ENCODE data around the gene AP3S1. TPM values are rescaled to one million over a fixed set of nuclear protein-coding genes. Genes with fewer than 3 reads are reported as not detected.

Gene AP3S1
- total RNA-seq, 1 experiment from 2014 or later, result 195 TPM

DNA sequence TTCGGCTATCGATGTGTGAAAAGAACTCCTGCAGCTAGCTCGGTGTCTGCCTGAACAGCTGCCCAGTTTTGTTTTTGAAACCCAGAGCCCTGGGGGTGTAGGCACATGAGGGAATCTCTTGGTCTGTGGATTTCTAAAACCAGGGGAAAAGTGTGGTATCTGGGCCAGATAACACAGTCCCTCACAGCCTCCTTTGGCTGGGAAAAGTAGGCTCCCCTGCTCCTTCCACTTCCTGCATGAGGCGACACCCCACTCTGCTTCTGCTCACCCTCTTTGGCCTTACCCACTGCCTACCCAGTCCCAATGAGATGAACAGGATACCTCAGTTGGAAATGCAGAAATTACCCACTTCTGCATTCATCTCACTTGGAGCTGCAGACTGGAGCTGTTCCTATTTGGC, 15.8 kb upstream of the AP3S1 start:
- DNase-seq (ENCODE audit: low spot score), result no peak

DNA sequence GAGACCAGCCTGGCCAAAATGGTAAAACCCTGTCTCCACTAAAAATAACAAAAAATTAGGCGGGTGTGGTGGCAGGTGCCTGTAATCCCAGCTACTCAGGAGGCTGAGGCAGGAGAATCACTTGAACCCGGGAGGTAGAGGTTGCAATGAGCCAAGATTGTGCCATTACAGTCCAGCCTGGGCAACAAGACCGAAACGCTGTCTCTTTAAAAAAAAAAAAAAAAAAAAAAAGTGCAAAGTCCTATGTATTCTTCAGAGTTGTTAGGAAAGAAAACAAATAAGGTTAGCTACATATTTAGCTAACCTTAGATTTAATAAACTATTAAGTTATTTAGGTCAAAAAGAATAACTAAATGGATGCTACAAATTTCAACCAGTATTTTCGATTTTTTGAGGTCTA, 11.8 kb upstream of the AP3S1 start:
- no peak for DNase-seq (ENCODE audit: low spot score)

DNA sequence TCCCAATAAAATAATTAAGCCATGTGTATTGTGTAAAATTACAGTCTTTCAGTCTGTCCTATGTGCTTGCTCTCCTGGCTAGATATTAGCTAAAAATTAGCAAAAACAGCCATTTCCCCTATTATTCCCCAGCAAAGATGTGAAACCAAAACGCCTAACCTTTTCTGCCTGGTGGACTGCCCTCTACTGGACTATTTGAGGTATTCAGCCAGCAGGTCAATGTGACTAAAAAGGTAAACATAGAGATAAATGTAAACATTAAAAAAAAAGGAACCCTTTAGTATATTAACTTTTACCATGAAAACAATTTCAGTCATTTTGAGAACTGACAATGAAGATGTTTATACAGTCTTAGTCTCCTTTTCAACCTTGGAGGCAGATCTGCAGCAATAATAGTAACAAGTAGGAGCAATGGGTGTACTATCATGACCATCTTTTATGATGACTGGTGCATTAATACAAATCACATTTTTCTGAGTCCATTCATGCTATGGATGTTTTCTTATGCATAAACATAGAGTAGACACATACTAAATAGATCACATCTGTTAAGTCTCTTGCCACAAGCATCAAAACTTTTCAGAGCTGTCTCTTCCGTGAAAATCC, 10.5 kb upstream of the AP3S1 start:
- DNase-seq (ENCODE audit: low spot score), result peak; percentile 52

DNA sequence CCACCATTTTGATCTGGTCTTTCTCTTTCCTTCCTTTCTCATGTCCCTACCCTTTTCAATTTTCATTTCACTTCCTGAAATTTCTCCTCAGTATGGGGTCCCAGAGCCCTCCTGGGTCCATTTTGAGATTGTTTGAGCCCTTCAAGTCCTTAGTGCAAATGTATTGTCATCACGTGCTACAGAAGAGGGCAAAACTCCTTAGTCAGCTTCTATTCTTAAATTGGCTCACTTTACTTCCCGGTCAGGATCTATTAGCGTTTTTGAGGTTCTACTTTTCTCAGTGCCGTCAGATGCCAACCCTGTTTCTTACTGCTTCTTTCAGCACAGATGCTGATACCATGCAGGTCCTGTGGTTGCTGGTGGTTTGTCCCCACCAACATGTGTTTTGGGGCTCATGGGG, 6.3 kb upstream of the AP3S1 start:
- no peak for DNase-seq (ENCODE audit: low spot score)

DNA sequence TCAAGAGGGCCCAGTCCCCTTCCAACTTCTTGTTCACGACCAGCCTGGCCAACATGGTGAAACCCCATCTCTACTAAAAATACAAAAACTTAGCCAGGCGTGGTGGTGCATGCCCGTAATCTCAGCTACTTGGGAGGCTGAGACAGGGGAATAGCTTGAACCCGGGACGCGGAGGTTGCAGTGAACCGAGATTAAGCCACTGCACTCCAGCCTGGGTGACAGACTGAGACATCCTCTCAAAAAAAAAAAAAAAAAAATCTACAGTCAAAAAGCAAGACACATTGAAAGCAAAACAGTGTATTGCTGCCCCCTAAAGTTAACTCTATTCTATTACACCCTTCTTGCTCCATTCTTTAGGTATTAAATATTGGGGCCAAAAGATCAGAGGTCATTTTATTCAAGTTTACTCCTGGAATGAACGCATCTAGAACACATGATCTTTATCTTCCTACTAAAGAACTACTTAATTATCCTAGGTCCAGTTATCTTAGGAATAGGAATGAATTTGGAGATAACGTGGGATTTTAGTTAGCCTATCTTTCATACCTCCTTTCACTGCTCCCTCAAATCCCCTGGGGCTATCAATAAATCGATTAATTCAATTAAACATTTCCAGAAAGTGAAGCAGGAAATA, 2.7 kb upstream of the AP3S1 start:
- DNase-seq (ENCODE audit: low spot score), result peak; percentile 59

DNA sequence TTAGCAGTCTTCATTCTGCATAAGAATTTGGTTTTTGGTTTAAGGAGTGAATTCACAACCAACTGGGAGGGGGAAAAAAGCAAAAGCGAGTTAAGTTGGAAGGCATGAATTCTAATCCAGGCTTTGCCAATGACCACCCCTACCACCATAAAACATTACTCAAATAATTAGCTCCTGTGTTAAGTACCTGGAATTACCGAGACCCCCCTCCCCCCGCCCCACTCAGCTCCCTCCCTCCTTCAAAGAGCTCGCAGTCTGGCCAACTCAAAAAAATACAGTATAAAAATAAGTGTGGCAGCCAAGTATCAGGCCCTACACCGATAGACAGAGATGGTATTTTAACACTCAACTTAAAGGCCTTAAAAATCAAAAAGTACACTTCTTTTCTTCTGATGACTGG, 862 bp upstream of the AP3S1 start:
- no peak for DNase-seq (ENCODE audit: low spot score)

DNA sequence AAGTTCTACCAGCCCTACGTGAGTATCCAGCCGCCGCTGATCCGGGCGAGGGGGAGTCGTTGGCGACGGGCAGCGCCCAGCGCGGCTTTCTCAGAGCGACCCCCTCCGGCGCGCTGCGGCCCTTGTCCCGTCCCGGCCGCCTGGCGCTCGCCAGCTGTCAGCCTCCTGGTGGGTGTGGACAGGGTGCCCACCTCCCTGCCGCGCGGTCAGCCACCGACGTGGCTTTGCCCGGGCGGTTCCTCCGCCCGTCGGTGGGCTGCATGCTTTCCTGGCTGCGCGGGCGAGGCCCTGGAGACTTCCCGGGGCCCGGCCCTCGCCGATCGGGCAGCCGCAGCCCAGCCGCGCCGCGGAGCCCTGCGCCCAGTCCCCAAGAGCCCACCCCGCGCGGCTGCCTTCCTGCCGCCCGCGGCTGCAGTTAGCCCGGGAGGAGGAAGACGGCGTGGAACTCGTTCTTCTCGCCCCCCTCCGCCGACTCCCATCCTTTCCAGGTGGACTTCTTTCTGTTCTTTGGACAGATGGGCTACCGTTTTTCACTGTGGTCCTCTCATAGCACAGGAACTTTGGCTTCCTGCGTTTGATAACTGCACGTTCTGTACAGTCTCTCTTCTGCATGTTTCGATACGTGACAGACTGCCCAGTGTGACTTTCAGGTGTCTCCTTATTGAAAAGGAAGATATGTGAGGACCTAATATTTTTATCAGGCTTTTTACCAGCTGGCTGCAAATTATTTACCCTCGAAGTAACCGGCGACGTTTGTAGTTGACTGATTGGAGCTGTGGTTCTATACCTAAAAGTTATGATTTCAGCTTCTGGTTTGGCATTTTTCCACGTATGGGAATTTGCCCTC, 577 bp downstream of the AP3S1 start:
- peak; percentile 70 for DNase-seq (ENCODE audit: low spot score)

DNA sequence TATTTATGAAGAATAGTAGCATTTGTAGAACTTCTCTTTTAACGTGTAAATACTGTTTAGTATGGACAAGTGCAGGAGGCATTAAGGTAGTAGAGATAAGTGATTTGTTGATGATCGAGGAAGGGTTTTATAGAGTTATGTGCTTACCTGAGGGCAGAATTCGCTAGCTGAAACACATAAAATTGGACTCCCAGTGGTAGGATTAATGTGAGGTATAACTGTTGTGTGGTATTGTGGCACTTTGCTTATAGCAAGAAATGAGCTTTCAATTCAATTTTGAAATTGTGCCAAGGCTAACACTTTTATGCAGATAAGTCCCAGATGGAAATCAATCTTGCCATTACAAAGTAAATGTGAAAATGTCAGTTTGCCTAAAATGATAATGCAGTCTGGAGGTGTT, 1.2 kb downstream of the AP3S1 start:
- no peak for DNase-seq (ENCODE audit: low spot score)

DNA sequence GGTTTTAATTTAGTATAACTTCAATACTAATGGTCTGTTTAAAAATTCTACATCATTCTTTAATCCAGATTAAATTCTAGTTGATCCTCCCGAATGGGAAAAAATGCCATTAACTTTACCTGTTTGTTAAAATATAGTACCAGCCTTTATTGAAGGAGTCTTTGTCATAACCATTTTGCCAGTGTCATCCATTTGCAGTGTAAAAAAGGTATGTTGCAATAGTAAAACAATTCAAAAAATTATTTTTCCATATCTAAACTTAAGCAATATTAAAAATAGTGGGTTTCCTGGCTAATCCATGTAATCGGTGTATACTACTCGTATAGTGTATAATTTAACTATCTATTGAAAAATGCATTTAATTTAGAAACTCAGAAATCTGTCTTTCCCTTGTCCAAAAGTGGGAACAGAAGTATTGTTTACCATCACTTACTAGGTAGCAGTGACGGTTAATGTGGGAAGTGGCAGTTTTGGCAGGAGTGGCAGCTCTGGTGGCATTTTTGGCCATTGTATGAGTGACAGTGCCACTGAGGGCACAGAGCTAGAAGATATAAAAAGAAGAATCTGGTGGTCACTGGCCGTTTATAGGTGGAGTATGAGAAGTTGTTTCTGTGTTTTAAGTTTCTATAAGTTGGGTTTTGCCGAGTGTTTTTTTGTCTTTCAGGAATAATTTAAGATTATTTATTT, 1.9 kb downstream of the AP3S1 start:
- no peak for DNase-seq (ENCODE audit: low spot score)

DNA sequence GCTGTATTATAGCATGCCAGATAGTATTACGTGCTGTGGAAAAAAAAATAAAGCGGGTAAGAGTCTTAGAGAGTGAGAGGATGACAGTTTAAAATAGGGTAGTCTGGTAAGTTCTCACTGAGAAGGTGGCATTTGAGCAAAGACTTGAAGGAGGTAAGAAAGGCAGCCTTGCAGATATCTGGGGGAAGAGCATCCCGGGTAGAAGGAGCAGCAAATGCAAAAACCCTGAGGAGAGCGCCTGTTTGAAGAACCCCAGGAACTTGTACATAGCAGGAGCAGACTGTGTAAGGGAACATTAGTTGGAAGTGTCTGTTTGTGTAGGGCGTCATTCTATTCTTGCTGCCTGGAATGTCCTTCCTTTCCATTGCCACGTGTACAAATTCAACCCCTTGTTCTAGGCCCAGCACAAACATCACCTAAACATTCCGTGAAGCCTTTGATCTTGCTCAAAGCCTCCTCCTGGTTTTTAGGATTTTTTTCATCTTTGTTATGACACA, 2.6 kb downstream of the AP3S1 start:
- DNase-seq (ENCODE audit: low spot score), result no peak

DNA sequence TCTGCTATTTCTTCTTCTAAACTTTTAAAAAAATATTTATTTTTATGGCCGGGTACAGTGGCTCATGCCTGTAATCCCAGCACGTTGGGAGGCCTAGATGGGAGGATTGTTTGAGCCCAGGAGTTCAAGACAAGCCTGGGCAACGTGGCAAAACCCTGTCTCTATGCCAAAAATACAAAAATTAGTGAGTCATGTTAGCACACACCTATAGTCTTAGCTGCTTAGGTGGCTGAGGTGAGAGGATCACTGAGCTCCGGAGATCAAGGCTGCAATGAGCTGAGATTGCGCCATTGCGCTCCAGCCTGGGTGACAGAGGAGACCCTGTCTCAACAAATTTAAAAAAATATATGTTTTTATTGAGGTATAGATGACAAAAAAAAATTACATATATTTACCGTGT, 5.6 kb downstream of the AP3S1 start:
- DNase-seq (ENCODE audit: low spot score), result no peak

DNA sequence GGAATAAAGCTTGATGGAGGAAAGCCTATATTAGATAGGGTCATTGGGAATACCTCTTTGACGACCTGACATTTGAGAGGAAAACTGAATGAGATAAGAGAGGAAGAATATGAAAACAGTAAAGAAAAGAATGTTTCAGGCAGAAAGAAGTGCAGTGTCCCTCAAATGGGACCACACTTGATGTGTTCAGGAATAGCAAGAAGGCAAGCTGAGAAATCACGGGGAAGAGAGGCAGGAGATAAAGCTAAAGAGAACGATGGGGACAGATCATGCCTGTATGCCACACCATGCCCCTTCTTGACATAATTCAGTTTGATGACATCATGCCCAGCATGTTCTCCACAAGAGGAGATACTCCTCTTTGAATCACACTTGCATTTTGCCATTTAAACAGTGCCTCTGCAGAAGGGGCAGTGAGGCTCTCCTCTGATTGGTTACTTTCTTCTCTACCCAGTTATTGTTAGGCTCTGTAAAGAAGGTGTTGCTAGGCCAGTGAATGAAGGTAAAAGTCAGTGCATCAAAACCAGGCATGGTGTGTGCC, 7.6 kb downstream of the AP3S1 start:
- no peak for DNase-seq (ENCODE audit: low spot score)

DNA sequence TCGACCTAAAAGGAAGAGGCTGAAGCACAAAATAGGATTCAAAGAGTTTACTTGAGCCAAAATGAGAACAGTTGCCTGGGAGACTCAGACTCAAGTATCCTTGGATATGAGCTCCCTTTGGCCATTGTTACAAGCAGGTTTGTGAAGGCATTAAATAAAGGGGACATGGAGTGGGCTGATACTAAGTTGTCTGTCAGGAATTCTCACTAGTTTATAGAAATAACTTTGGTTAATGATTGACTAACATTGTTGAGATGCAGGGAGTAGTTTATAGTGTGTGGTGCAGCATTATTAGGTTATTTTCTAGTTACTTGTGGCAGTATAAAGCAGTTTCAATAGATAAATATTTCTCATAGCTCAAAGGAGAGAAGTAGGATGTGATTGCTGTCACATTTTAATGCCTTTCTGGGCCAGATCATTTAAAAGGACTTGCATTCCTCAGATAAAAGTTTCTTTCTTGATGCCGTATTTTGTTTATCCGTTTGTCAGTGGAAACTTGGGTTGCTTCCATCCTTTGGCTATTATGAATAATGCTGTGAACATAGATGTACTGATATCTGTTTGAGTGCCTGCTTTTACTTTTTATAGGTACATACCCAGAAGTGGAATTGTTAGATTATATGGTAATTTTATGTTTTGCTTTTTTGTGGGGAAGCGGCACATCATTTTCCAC, 9.1 kb downstream of the AP3S1 start:
- DNase-seq (ENCODE audit: low spot score), result peak; percentile 16

DNA sequence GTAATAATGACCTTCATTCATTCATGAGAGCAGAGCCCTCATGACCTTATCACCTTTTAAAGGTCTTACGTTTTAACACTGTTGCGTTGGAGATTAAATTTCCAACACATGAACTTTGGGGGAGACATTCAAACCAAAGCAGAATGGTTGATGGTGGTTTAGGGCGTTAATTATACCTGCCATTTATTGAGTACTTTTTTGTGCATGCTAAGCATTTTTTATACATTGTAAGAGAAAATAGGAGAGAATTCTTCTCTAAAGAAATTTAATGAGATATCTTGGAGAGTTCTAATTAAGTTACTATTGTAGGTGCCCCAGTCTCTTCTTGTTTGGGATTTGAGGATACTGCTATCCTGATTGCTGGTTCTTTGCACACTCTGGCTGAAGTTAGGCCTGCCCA, 12.4 kb downstream of the AP3S1 start:
- DNase-seq (ENCODE audit: low spot score), result no peak

DNA sequence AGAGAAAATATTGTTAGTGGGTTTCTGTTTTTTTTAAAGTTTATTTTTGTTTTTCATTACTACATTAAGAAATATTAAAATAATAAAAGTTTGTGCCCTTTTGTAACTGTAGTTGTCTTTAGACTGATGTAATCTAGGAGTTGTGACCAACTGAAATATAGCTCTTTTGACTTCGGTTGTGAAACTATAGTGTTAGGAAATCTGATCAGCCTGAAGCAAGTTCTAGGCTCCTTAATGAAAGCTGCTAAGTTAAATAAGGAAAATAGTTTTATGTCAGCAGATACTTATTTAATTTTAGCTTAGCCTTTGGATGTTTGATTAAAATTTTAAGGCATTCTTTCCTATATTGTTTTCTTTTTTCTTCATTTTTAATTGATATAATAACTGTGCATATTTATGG, 14.2 kb downstream of the AP3S1 start:
- DNase-seq (ENCODE audit: low spot score), result no peak

DNA sequence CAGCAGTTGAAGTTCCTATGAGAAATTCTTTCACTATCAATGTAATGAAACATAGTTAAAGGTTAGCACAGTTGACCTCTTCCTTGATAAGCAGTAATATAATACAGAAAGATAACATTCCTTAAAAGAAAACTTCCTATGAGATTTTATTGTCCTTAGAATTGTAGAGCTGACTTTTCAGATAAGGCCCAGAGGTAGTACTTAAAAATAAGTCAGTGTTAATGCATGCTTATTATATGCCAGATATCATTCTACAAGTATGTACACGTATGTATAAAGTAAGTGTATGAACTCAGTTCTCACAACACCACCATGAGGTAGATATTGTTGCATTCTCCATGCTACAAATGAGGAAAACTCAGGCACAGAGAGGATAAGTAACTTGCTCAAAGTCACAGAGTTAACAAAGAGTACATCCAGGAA, 15.3 kb downstream of the AP3S1 start:
- DNase-seq (ENCODE audit: low spot score), result no peak

DNA sequence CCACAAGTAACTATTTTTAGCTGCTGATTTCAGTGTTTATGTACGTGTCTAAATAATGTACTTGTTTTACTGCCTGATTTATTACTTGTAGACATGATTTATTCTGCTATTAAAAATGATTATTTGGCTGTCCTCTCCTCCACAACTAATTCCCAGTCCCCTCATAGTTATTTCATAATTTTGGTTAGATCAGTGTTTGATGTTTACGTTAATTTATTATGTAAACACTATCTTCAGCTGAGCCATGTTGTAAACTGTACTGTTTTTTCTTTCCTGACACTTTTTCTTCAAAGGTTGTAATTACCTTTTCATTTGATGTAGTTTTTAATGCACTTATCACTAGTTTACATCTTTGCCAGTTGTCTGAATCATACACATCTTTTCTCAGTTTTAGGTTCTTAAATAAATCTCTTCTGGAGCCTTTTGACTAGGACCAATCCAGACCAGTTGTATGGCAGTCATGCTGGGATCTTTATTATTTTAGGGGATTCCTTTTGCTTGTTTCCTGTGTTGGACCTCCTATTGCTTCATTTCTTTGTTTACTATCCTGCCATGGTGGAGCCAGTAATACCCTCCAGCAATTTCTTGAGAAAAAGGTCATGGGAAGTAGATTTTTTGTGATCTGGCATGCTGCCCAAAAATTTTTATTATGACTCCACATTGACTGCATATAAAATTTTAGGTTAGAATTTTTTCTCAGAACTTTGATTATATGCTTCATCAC, 16.1 kb downstream of the AP3S1 start:
- peak; percentile 41 for DNase-seq (ENCODE audit: low spot score)

DNA sequence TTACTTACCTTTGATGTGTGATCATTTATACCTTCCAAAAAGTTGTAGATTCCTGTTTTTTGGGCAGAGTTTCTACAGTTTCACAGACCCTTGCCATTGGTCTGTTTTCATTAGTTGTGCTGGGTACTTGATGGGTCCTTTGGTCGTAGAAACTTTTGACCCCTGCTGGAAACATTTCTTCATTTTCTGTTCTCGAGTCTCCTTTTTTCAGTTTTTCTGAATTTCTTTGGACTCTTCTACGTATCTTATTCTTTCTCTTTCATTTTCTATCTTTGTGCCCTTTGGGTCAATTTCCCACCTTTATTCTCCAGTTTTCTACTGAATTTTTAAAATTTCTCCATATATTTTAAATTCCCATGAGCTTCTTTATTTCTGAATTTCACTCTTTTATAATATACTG, 16.7 kb downstream of the AP3S1 start:
- no peak for DNase-seq (ENCODE audit: low spot score)

DNA sequence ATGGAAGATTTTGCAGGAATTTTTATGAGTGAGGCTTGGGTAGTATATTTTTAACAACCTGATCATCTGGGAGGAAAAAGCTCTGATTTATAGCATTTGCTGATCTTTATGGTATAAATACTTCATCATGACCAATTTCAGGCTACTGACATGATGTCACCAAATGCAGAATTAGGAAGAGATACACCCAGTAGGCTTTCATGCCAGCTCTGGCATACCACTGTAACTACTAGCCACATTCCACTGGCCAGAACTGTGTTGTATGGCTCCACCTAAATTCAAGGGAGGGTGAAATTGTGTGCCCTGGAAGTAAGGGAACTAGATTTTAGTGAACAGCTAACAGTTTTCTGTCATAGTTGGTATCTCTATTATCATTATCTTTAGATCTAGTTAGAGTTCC, 17.6 kb downstream of the AP3S1 start:
- no peak for DNase-seq (ENCODE audit: low spot score)

DNA sequence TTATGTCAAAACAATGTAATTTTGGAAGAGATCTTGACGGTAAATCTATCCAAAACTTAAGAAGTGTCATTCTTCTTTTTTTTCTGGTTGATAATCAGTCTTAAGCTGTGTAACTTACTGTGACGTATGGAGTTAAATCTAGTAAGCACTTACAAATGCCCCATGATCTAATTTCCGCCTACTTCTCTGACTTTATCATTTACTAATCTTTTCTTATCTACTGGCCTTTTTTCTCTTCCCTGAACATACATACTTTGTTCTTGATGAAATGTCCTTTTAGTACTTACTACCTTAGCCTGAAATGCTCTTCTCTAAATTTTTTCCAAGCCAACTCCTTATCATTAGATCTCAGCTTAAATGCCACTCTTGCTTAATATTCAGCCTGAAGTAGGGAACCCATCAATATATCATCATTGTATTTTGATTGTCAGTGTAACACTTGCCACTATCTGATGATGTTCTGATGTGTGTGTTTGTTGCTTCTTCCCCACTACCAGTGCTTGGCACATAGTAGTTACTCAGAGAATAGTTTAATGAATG, 27.6 kb downstream of the AP3S1 start:
- no peak for DNase-seq (ENCODE audit: low spot score)

DNA sequence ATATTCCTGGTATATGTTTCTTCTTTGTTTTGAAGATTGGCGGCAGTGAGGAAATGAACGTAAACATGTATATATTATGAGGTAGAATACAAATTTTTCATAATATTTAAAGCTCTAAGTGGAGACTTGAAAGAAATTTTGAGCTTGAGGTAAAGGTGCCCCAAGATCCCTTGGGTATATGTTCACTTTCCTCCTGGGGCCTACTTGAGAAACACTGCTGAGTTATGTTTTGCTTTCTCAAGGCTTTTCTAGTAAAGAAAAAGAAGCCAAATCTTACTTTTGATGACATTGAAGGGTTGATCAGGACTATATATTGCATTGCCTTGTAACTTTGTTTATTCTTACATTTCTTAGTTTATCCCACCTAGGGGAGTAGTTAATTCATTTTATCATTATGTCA, 30.7 kb downstream of the AP3S1 start:
- no peak for DNase-seq (ENCODE audit: low spot score)

All from H4 (cell line).